ENCODE data around the gene MBLAC2.

MBLAC2 gene

GRCh38 chr5:90446961-90447360 is 27.6 kb downstream of the MBLAC2 start:
- no peak for DNase-seq

GRCh38 chr5:90440644-90441043 is 33.9 kb downstream of the MBLAC2 start:
- DNase-seq, result no peak

GRCh38 chr5:90438100-90438499 is 36.5 kb downstream of the MBLAC2 start:
- no peak for DNase-seq

GRCh38 chr5:90437663-90438062 is 36.9 kb downstream of the MBLAC2 start:
- DNase-seq, result no peak

- peak; percentile 26 to 44 for DNase-seq
Measured at GRCh38 chr5:90434116-90434714, 40.4 kb downstream of the MBLAC2 start.

- DNase-seq, result no peak
Measured at GRCh38 chr5:90424245-90424644, 50.3 kb downstream of the MBLAC2 start.

- no peak for DNase-seq
Measured at GRCh38 chr5:90421136-90421535, 53.4 kb downstream of the MBLAC2 start.

- no peak for DNase-seq
Measured at GRCh38 chr5:90418214-90418613, 56.4 kb downstream of the MBLAC2 start.

GRCh38 chr5:90410178-90410762 is 64.3 kb downstream of the MBLAC2 start:
- no peak for DNase-seq

- DNase-seq, result peak; percentile 85 to 89
Measured at GRCh38 chr5:90409318-90410177, 65.0 kb downstream of the MBLAC2 start, which contains the start of gene CETN3. Gene CETN3, minus strand, starts transcription at chr5:90409756. Its CDS starts 95 bp downstream, at chr5:90409661.

DNA sequence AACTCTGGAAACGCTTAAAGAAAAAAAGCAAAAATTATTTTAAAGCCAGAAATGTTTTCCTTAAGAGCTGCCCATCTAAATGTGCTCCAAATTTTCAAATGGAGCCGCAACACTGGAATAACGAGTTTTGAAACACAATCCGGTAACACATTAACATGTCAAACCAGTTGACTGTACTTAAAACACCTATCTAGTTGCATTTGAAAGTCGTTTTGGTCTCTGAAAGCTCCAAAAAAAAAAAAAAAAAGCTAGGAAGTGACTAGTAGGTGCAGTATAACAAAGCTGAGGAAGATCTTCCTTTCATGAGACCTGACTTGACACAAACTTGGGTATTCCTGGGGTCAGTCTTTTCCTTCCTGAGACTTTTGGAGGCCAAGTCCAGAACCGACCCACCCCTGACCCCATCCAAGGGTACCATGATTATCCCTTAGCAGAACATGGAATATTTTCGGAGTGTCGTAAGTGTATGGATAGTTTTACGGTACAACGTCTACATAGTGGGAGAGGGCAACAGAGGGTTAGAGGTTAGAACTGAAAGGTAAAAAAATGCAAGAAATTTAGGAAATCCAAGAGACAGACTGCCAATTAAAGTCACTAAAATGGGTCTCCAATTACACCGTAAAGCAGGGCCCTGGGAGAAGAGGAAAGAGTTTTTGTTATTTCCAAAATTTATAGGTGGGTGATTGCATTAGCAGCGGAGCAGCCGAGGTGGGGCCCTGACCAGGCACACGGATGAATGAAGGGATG is 65.8 kb downstream of the MBLAC2 start:
- DNase-seq, result peak; percentile 0 to 1

Data from activated CD4-positive, alpha-beta T cell treated with anti-CD3 and anti-CD28 coated beads for 4 hours (primary cell).